ENCODE results near the gene EIF2S1. TPM values are rescaled to one million over a fixed set of nuclear protein-coding genes. Genes with fewer than 3 reads are reported as not detected.

EIF2S1 gene
- total and polyA plus RNA-seq, 2 of the 13 experiments (the other 11 are each of a cell fraction or from before 2014, with no cell fraction given) = 49.1 to 246 TPM

- TF ChIP-seq LCORL (IDR thresholded peaks at IDR 0.05) (no peak), LCORL (CRISPR knock-in tag; IDR thresholded peaks at IDR 0.05) (peak; percentile 73; the same call in 1 of the 2 replicates), TCF12 (IDR thresholded peaks at IDR 0.05) (no peak), TCF12 (CRISPR knock-in tag; IDR thresholded peaks at IDR 0.05) (no peak), RXRA (CRISPR knock-in tag; IDR thresholded peaks at IDR 0.05) (peak; percentile 56), ZNF768 (CRISPR knock-in tag; IDR thresholded peaks at IDR 0.05) (0 out of 2 replicates have a peak, but pooled peaks have one; percentile 13), NFYB (CRISPR knock-in tag; IDR thresholded peaks at IDR 0.05) (peak; percentile 52), UBTF (CRISPR knock-in tag; IDR thresholded peaks at IDR 0.05) (no peak), TAF1 (CRISPR knock-in tag; IDR thresholded peaks at IDR 0.05) (peak; percentile 58), FOXP4 (CRISPR knock-in tag; IDR thresholded peaks at IDR 0.05) (peak; percentile 65), ZHX2 (IDR thresholded peaks at IDR 0.05; ENCODE audit: low read depth) (peak; percentile 71; the same call in 1 of the 2 replicates), ZHX2 (CRISPR knock-in tag; IDR thresholded peaks at IDR 0.05; ENCODE audit: borderline replicate concordance) (no peak), ZC3H13 (CRISPR knock-in tag; IDR thresholded peaks at IDR 0.05) (no peak), ASH2L (IDR thresholded peaks at IDR 0.05; ENCODE audit: insufficient read length, low read depth, low read length) (peak; percentile 96), BHLHE40 (IDR thresholded peaks at IDR 0.05; ENCODE audit: low read length) (peak; percentile 93)
- TF ChIP-seq, protein P1, sequence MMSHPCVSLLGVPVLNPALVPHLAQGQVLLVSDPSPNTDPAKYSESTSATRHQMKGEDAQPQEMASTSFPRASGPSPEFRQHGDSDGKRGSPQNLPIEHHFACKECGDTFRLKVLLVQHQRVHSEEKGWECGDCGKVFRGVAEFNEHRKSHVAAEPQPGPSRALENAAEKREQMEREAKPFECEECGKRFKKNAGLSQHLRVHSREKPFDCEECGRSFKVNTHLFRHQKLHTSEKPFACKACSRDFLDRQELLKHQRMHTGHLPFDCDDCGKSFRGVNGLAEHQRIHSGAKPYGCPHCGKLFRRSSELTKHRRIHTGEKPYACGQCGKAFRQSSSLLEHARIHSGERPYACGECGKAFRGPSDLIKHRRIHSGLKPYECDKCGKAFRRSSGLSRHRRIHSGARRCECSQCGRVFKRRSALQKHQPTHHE (CRISPR knock-in tag; IDR thresholded peaks at IDR 0.05; ENCODE audit: borderline replicate concordance) = peak; percentile 37; the same call in 1 of the 2 replicates
- TF ChIP-seq, protein P2, sequence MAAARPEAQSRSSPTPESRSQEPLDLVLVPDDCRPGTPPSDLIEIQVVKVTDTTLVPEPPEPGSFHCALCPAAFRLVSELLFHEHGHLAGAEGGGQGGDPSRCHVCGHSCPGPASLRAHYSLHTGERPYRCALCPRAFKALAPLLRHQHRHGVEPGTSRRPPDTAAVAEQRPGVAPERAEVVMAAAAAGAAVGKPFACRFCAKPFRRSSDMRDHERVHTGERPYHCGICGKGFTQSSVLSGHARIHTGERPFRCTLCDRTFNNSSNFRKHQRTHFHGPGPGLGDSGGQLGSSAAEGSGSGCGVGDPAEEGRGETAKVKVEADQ (CRISPR knock-in tag; IDR thresholded peaks at IDR 0.05; ENCODE audit: borderline replicate concordance) = 0 out of 2 replicates have a peak, but pooled peaks have one; percentile 18
These were observed at the start of gene EIF2S1, which contains the start of gene ATP6V1D (continued) for GRCh38 chr14:67359775-67360469.
